Upper lobe of right lung (tissue), 1 donor: ENCODE measurements around the gene CEP72. TPM values are rescaled to one million over a fixed set of nuclear protein-coding genes. Genes with fewer than 3 reads are reported as not detected.

Experiments
- ATAC-seq: fragments of 200-7000 bp; cut with Tn5 transposase; one replicate; pipeline ENCODE4 v1.9.1; 2020; ENCODE audit warnings: mild to moderate bottlenecking, moderate library complexity
- DNase-seq: peaks from one replicate; pipeline ENCODE4 v3.0.0-alpha.2; 2020
- H3K27ac ChIP-seq: fragments of 200-600 bp; one replicate; pipeline ENCODE4 v1.8.0; 2022
- H3K27me3 ChIP-seq: fragments of 200-600 bp; one replicate; pipeline ENCODE4 v1.8.0; 2022; ENCODE audit warnings: mild to moderate bottlenecking
- H3K36me3 ChIP-seq: fragments of 200-600 bp; one replicate; pipeline ENCODE4 v1.8.0; 2022
- H3K4me1 ChIP-seq: fragments of 200-600 bp; one replicate; pipeline ENCODE4 v1.8.0; 2022
- H3K4me3 ChIP-seq: fragments of 200-600 bp; one replicate; pipeline ENCODE4 v1.8.0; 2022; ENCODE audit warnings: mild to moderate bottlenecking
- H3K9me3 ChIP-seq: fragments of 200-600 bp; one replicate; pipeline ENCODE4 v1.8.0; 2022
- intact Hi-C: fragments of 100-400 bp; cut with DNase I; formaldehyde crosslinking; loops from one replicate; pipeline ENCODE4 v1.11.0; 2022
- total RNA-seq: library from RNA; stranded (reverse); fragmentation: NEBNext Ultra II Directional; extraction: Animal tissue kit (Norgen Biotek cat#: 25700); gene quantifications from one replicate; pipeline ENCODE4 v1.2.1, GENCODE V29; 2021
- TF ChIP-seq, protein P1 (sequence below): fragments of 200-600 bp; IDR thresholded peaks from one replicate; pipeline ENCODE4 v1.8.0; 2022; ENCODE audit warnings: antibody characterized with exemption
- donor health status: DM: no; HTN: yes; CAD: no; lungs with severe emphysema.

Gene CEP72
- total RNA-seq, 1 donor from 2014 or later, result 13.2 TPM

DNA sequence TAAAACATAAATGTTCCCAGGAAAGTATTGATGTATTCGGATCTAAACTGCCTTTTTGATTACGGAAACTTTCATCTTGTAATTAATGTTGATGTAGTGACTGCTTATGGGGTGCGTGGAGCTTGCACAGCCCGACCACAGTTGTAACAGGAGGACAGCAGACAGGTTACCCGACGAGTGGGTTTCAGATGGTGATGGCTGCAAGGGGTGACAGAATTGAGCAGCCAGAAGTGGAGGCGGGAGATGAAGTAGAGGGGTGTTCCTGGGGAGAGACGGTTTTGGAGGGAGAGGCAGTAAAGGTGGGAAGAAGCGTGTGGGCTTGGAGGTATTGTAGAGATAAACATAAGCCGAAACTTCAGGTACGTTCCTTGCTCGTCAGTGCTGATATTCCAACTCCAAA is 5.8 kb downstream of the CEP72 start:
- H3K27ac ChIP-seq, result no peak overlapping the region
- intact Hi-C loops, result no loop called here
- H3K4me3 ChIP-seq, result no peak overlapping the region
- TF ChIP-seq, protein P1, sequence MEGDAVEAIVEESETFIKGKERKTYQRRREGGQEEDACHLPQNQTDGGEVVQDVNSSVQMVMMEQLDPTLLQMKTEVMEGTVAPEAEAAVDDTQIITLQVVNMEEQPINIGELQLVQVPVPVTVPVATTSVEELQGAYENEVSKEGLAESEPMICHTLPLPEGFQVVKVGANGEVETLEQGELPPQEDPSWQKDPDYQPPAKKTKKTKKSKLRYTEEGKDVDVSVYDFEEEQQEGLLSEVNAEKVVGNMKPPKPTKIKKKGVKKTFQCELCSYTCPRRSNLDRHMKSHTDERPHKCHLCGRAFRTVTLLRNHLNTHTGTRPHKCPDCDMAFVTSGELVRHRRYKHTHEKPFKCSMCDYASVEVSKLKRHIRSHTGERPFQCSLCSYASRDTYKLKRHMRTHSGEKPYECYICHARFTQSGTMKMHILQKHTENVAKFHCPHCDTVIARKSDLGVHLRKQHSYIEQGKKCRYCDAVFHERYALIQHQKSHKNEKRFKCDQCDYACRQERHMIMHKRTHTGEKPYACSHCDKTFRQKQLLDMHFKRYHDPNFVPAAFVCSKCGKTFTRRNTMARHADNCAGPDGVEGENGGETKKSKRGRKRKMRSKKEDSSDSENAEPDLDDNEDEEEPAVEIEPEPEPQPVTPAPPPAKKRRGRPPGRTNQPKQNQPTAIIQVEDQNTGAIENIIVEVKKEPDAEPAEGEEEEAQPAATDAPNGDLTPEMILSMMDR, result no peak
- H3K9me3 ChIP-seq, result no peaks in the 10 kb centered on the region
- H3K4me1 ChIP-seq, result peaks cover 3% of the 10 kb centered on the region
- DNase-seq, result peak; percentile 10
- ATAC-seq, result no peak
- peaks cover 18% of the 10 kb centered on the region for H3K36me3 ChIP-seq
- H3K27me3 ChIP-seq, result no peaks in the 10 kb centered on the region

DNA sequence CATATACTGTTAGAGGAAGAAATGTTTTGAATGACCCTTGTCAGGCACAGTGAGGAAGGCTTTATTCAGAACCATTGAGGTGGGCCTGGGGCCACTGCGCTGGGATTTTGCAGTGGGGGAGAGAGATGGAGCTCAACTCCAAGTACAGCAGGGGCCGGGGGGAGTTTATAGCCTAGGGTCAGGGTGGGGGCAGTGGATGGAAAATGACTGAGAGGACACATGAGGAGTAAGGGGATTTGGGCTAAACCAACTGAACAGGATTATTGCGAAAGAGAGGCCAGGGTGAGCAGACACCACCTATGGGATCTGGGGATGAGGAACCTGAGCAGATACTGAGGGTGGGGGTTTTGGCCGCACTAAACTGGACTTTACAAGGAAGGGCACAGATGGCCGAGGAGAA is 6.3 kb downstream of the CEP72 start:
- intact Hi-C loops, result no loop called here
- Histone ChIP-seq H3K9me3 (no peaks in the 10 kb centered on the region), H3K27me3 (no peaks in the 10 kb centered on the region), H3K4me1 (no peaks in the 10 kb centered on the region), H3K36me3 (peaks cover 18% of the 10 kb centered on the region), H3K27ac (no peak overlapping the region), H3K4me3 (no peak overlapping the region)
- TF ChIP-seq, protein P1, result no peak
- DNase-seq, result peak; percentile 29
- no peak for ATAC-seq

DNA sequence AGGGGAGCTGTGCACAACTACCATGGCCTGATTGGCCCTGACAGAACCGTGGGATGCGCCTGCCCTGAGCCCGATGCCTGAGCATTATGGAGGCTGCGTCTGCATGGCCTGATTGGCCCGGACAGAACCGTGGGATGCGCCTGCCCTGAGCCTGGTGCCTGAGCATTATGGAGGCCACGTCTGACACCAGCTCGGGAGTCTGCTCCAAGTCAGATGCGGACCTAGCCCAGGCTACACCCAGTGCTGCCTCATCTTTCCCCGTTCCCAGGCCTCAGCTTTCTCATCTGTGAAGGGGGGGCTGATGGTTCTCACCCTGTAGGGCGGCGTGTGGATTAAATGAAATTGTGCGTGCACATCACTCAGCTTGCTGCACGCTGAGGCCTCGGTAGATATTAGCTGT is 7.3 kb downstream of the CEP72 start:
- H3K9me3 ChIP-seq, result no peaks in the 10 kb centered on the region
- H3K4me3 ChIP-seq, result no peak overlapping the region
- H3K27me3 ChIP-seq, result no peaks in the 10 kb centered on the region
- ATAC-seq (no peak), DNase-seq (peak; percentile 58)
- peaks cover 18% of the 10 kb centered on the region for H3K36me3 ChIP-seq
- no peak overlapping the region for H3K27ac ChIP-seq
- intact Hi-C loops, result no loop called here
- TF ChIP-seq, protein P1, result no peak
- no peaks in the 10 kb centered on the region for H3K4me1 ChIP-seq

DNA sequence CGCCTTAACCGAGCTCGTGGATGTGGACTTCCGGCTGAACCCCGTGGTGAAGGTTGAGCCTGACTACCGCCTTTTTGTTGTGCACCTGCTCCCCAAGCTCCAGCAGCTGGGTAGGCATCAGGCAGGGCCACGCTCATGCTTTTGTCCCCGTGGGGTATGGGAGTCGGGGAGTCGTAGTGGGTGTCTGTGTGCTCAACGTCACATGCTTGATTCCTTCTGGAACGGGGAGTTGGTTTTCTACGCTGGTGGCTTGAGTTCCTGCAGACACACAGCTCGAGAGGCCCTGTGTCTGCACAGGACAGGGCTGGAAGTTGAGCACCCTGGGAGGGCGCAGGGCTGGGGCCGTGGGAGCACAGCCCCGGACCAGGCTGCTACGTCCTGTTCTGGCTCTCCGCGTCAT is 8.0 kb downstream of the CEP72 start:
- ATAC-seq, result no peak
- H3K36me3 ChIP-seq, result peaks cover 18% of the 10 kb centered on the region
- DNase-seq, result no peak

DNA sequence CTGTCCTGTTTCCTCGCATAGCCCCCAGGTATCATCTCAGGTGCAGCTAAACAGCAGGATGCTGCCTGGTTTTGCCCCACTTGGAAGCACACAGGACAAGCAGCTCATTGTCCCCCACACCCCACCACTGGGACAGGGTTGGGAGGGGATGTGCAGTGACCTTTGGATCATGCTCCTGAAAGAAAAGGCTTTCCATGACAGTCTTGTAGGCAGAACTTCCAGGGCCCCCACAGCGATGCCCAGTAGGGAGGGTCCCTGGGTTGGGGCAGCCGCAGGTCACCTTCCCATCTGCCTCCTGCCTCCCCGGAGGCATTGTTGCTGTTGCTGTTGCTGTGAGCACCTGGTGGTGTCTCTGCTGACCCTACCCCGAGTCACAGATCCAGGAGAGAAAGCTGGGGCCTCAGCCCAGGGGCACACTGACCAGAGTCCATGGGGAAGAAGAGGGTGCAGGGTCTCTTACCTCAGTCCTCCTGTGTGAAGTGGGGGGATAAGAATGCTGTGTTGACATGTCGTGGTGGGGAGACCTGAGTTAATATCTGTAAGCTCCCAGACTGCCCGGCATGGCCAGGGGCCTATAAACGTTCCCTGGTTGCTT is 8.5 kb downstream of the CEP72 start:
- DNase-seq (peak; percentile 47), ATAC-seq (no peak)
- TF ChIP-seq, protein P1, result no peak
- no peak overlapping the region for H3K4me3 ChIP-seq
- no peaks in the 10 kb centered on the region for H3K27me3 ChIP-seq
- peaks cover 18% of the 10 kb centered on the region for H3K36me3 ChIP-seq
- H3K9me3 ChIP-seq, result no peaks in the 10 kb centered on the region
- intact Hi-C loops, result no loop called here
- no peak overlapping the region for H3K27ac ChIP-seq
- no peaks in the 10 kb centered on the region for H3K4me1 ChIP-seq

More for the DNA sequence above, 8.0 kb downstream of the CEP72 start:
- intact Hi-C loops, result no loop called here
- Histone ChIP-seq H3K4me1 (no peaks in the 10 kb centered on the region), H3K4me3 (no peak overlapping the region), H3K27me3 (no peaks in the 10 kb centered on the region), H3K27ac (no peak overlapping the region), H3K9me3 (no peaks in the 10 kb centered on the region)
- TF ChIP-seq, protein P1, result no peak

DNA sequence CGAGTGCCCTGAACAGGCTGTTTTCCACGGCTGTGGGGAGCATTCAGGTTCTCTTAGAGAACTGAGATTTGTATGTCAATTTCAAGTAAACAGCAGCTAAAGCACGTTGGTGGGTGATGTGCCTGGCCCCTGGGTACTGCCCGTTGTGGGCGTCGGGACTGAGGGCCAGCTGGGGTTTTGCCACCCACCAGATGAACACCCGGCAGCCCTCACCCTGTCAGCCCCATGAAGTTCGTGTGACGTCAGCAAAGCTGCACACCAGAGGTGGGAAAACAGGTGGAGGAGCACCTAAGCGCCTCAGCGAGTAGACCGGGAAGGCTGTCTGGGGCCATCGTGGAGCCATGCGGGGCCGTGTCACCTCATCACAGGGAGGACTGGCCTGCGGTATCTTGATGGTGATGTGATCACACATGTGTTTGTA is 9.2 kb downstream of the CEP72 start:
- intact Hi-C loops, result no loop called here
- TF ChIP-seq, protein P1, result no peak
- ATAC-seq (no peak), DNase-seq (peak; percentile 53)
- Histone ChIP-seq H3K36me3 (peaks cover 18% of the 10 kb centered on the region), H3K27ac (no peak overlapping the region), H3K4me3 (no peak overlapping the region), H3K9me3 (no peaks in the 10 kb centered on the region), H3K4me1 (no peaks in the 10 kb centered on the region), H3K27me3 (no peaks in the 10 kb centered on the region)
